Erythroblast (primary cell): ENCODE data around the gene OLFML2B.

Experiments used
- GATA1 ChIP-seq: IDR thresholded peaks from 2 replicates; pipeline ENCODE4 v1.6.1; 2011; ENCODE audit warnings: low read depth, mild to moderate bottlenecking, control low read depth, low read length, moderate library complexity
- POLR2A ChIP-seq: IDR thresholded peaks from 2 replicates; pipeline ENCODE4 v1.6.1; 2011; ENCODE audit warnings: mild to moderate bottlenecking, low read length

DNA sequence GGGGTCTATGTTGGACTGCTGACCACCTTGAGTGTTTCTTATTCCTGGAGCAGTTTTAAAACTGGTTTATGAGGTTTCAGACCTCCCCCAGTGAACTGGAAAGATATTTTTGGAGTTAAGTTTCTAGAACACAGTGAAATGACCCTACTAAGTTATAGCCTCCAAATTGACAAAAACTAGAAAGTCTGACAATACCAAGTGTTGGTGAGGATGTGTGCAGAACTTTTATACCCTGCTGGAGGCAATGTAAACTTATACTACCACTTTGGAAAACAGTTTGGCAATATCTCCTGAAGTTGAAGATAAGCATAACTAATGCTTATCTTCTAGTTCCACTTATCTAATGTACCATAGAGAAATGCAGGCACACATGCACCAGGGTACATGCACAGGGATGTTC lies 10.4 kb downstream of the OLFML2B start:
- TF ChIP-seq POLR2A, result no peak
- no peak for TF ChIP-seq GATA1
